DMS 273 (cell line): Measurements from ENCODE around the gene SCAPER.

Experiments used
- DNase-seq: peaks from one replicate; lab custom pipeline; 2025; ENCODE audit not compliant: unreplicated experiment; lab: John Stamatoyannopoulos, UW

Gene SCAPER

DNA sequence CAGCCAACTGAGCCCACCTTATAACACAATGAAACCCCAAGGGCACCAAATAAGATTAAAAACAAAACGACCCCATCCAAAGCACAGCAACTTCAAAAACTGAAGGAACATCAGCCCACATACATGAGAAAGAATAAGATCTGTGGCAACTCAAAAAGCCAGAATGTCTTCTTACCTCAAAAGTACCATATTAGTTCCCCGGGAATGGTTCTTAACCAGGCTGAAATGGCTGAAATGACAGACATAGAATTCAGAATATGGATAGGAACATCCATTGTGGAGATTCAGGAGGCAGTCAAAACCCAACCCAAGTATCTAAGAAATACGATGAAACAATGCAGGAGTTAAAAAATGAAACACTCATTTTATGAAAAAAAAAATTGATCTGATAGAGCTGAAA lies 222.3 kb downstream of the SCAPER start:
- DNase-seq = no peak

DNA sequence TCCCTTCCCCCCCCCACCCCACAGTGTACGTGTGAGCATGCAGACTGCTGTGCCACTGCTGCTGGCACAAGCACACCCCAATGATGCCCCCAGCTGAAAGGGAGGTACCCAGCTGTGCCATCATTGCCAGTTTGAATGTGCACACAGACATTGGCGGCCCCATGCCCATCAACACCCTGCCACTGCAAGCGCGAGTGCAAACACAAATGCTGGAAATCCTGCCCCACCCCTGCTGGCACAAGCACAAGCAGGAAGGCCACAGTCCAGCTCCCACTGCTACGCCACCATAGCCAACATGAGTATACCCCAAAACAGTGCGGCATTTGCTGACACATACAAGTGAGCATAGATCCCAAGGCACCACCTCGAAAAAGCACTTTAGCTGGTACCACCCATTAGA lies 222.9 kb downstream of the SCAPER start:
- no peak for DNase-seq

GRCh38 chr15:76678766-76679165 lies 226.4 kb downstream of the SCAPER start:
- no peak for DNase-seq

DNA sequence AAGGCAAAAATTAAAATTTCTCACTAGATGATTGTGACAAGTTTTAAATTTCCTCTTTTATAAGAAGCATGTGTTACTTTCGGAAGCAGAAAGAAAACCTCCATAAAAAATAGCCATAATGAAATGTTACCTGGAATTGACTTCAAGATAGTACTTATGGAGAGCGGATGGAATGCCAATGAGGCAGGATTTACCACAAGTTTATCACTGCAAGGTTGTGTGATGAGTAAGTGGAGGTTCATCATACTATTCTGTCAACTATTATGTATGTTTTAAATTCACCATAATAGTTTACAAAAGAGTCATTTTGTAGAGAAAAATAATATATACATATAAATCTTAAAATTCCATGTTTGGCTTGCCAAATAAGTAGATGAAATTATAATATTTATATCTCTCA lies 230.3 kb downstream of the SCAPER start:
- DNase-seq = no peak

DNA sequence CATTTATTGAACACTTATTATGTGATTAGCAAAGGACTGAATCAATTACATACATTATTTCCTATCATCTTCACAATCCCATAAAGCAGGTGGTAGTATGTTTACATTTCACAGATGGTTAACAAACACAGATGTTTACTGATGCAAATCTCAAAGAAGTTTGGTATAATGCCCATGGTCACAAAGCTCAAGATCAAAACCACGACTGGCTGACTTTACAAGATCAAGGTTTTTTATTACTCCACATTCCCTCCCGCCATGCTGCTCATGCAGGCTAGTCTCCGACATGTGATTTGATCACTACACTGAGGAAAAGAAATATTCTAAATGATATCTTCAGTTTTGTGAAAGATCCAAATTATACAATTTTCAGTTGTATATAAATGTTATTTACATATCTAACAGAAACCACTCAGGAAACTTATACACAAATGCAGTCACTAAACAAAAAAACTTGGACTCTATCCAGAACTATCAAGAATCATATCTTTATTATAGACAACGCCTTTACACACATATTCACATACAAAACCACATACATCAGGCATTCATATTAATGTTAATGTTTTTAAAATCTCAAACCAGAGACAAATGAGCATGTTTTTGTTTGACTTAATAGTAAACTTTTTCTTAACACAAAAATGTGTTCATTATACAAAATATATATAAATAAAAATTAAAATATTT lies 235.5 kb downstream of the SCAPER start:
- no peak for DNase-seq

- DNase-seq = no peak
Measured at GRCh38 chr15:76668900-76669299, 236.2 kb downstream of the SCAPER start.

DNA sequence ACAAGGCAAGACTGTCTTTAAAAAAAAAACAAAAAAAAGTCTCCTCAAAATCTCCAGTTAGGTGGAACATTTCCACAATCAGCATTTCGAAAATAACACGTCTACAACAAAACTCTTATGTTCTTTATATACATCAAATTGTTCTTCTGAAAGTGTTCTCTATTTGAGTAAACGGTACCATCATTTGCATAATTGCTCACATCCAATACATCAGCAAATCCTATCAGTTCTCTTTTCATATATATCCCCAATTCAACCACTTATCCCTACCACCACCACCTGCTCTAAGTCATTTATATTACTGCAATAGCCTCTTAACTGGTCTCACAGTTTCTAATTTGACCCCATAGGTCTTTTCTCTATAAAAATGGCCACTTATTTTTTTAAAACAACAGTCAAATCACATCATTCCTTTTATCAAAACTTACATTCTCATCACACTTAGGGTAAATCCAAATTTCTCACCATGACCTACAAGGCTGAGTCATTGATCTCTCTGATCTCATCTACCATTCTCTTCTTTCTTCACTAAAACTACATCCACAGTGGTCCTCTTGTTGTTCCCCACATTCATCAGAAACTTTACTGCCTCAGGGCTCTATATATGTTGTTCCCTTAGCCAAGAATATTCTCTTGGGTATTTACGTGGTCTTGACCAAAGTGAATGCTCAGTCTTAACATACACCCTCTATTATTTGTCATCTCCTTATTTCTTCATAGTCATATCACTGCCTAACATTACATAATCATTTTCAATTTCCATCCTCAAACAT lies 237.0 kb downstream of the SCAPER start:
- DNase-seq = no peak

DNA sequence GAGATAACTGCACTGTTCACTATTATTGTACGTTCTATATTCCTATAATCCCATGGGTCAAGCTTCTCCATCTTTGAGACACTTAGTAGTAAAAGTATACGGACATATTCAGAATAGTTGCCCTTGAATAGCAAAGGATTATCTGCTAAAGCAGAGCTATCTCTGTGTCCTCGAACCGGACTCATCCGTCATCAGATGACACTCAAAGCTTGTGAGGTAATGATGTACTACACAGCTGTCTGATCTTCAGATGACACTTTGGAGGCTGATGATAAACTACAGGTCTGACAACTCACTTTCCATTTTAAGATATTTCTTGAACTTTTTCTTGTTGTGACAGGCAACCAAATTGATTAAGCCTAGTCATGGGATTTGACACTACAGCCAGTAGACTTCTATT lies 240.2 kb downstream of the SCAPER start:
- DNase-seq = no peak

- no peak for DNase-seq
Measured at GRCh38 chr15:76664411-76664810, 240.7 kb downstream of the SCAPER start.

DNA sequence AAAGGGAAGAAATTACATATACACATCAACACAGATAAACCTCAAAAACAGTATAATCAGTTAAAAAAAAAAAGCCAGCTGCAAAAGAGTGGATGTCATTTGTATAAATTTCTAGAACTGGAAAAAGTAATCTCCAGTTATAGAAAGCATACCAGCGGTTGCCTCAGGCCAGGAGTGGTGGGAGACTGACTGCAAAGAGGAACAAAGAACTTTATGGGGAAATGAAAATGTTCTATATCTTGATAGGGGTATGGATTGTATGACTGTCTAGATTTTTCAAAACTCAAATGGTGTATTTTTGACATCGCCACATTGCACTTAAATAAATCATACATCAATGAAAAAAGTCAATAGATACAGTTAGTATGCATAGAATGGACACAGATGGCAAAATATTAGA lies 241.6 kb downstream of the SCAPER start:
- no peak for DNase-seq

DNA sequence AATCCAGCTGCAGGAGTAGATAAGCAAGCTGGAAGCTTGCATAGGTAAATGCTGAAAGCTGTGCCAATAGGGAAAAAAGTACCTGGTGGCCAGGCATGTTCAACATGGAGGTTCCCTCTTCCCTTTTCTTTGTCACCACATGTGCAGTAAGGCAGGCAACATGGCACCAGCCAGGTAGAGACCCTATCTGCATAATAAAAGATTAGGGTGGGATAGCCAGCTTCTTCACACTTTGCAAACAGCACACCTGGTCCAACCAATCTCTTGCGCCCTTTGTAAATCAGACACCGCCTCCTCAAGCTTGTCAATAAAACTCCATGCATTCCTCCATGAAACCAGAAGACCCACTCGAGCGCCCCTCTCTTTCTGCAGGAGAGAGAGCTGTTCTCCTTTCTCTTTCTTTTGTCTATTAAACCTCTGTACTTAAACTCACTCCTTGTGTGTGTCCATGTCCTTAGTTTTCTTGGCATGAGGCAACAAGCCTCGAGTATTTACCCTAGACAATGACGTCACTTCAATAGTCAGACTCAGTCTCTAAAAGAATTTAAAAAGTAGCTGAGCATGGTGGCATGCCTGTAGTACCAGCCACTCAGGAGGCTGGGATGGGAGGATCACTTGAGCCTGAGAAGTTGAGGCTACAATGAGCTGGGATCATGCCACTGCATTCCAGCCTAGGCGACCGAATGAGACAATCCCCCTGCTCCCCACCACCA lies 256.3 kb downstream of the SCAPER start:
- DNase-seq = no peak

DNA sequence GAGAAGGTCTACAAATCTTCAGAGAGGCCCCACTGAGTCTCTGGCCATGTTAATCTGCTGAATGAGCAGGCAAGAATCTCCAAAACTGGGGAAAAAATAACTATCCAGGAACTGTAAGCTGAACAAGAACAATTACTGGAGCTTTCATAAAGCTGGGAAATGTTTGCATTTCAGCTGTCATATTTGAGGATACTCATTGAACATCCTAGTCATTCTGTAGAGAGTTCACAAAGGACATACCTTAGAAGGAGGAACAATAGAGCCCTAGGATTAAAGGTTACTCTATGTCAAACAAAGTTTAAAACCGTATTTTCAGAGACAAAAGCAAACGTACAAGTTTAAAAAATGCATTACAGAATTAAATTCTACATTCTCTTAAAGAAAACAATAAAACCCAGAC lies 257.5 kb downstream of the SCAPER start:
- DNase-seq = no peak

GRCh38 chr15:76644646-76645045 lies 260.5 kb downstream of the SCAPER start:
- no peak for DNase-seq

- DNase-seq = no peak
Measured at GRCh38 chr15:76642671-76643070, 262.5 kb downstream of the SCAPER start.

DNA sequence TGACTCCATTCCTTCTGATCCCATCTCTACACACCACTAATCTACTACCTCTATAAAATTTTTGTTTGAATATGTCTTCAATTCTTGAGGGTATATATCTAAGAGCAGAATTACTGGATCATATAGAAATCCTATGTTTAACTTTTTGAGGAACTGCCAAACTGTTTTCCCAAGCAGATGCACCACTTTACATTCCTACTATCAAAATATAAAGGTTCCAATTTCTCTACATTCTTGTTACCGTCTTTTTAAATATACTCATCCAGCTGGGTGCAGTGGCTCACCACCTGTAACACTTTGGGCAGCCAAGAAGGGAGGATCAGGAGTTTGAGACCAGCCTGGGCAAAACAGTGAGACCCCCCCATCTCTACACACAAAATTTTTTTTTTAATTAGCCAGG lies 268.0 kb downstream of the SCAPER start:
- no peak for DNase-seq

GRCh38 chr15:76636059-76636458 lies 269.1 kb downstream of the SCAPER start:
- no peak for DNase-seq

DNA sequence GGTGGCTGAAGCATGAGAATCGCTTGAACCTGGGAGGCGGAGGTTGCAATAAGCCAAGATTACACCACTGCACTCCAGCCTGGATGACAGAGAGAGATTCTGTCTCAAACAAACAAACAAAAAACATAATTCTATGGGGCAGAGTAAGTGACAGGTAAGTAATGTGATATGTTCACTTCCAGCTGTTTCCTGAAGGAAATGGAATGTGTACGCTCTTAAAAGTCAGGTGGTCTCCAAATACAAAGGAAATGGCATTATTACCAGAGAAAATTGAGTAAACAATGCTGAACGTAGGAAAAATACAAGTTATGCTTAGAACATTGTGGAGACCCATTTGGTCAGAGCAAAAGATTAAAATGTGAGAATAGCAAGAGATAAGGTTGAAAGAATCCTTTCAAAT lies 278.5 kb downstream of the SCAPER start:
- no peak for DNase-seq

DNA sequence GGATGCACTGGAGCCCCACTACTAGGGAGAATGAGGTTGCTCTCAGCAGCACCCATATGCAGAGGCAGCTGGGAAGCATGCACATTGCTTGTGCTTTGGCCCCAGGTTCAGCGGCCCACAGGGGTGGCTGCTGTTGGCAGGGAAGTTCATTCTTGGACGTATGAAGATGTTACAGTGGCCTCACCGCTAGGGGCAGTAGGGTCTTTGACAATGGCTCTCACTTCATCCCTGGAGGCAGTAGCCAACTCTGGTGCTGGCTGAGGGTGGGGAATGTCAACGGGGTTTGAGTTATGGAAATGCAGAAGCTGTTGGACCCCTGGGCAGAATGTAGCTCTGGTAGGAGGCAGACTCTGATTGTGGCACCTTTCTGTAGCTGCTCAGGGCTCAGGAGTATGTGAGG lies 279.9 kb downstream of the SCAPER start:
- DNase-seq = no peak

DNA sequence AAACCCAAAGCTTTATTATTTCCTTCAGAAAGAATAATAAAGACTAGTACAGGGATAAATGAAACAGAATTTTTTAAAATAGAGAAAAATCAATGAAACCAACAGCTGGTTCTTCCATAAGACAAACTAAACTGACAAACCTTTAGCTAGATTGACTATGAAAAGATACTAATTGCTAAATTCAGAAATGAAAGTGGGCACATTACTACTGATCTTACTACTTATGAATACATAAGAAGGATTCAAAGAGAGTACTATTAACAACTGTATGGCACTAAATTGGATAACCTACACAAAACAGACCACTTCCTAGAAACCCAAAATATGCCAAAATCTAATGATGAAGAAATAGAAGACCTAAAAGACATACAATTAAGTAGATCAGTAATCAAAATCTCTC lies 290.4 kb downstream of the SCAPER start:
- no peak for DNase-seq

- DNase-seq = no peak
Measured at GRCh38 chr15:76588811-76589747, 316.1 kb downstream of the SCAPER start.

GRCh38 chr15:76585576-76585897 lies 319.6 kb downstream of the SCAPER start:
- DNase-seq = no peak
